CD4-positive, alpha-beta T cell (primary cell): ENCODE results near the gene KRTAP1-5. TPM values are rescaled to one million over a fixed set of nuclear protein-coding genes. Genes with fewer than 3 reads are reported as not detected.

Source experiments
- ATAC-seq: fragments of 200-7000 bp; cut with Tn5 transposase; one replicate; pipeline ENCODE4 v1.10.0; 2022; ENCODE audit warnings: mild to moderate bottlenecking; ENCODE audit not compliant: poor library complexity
- CTCF ChIA-PET: fragments of 350-600 bp; sonication (Branson Sonifier 250); formaldehyde crosslinking; loops from one replicate; lab custom pipeline; 2021; ENCODE audit warnings: antibody characterized with exemption, inconsistent platforms; lab: Charles Lee
- POLR2A ChIA-PET: fragments of 350-600 bp; sonication (Branson Sonifier 250); formaldehyde crosslinking; loops from one replicate; lab custom pipeline; 2021; ENCODE audit warnings: antibody characterized with exemption, inconsistent platforms; lab: Charles Lee
- DNase-seq, 14 experiments: peaks; one replicate each; pipeline ENCODE4 v3.0.0-alpha.2; 2013 to 2020; ENCODE audit warnings: mixed read lengths in 2 of 14
- H3K27ac ChIP-seq, 2 donors: one replicate each; pipeline versions ENCODE4 v1.5.1 to v1.7.0; 2013; ENCODE audit warnings: low read length in 2 of 2, low read depth in 1 of 2, mild to moderate bottlenecking in 1 of 2
- H3K27me3 ChIP-seq, 2 experiments: 1 replicate in 1 of 2; 2 replicates in 1 of 2; pipeline versions ENCODE4 v1.6.1 to v1.7.0; 2013; ENCODE audit warnings: low read length in 2 of 2, control low read depth in 1 of 2, mild to moderate bottlenecking in 1 of 2, moderate library complexity in 1 of 2; ENCODE audit not compliant: insufficient read depth in 2 of 2, control insufficient read depth in 1 of 2
- H3K36me3 ChIP-seq: one replicate; pipeline ENCODE4 v1.6.1; 2013; ENCODE audit warnings: low read length, control low read depth; ENCODE audit not compliant: insufficient read depth
- H3K4me1 ChIP-seq: one replicate; pipeline ENCODE4 v1.6.1; 2013; ENCODE audit warnings: low read length, control low read depth; ENCODE audit not compliant: insufficient read depth
- H3K4me3 ChIP-seq: one replicate; pipeline ENCODE4 v1.5.1; 2013; ENCODE audit warnings: mild to moderate bottlenecking, low read length, moderate library complexity
- H3K9me3 ChIP-seq, 2 experiments: 1 replicate in 1 of 2; 2 replicates in 1 of 2; pipeline versions ENCODE4 v1.6.1 to v1.7.0; 2013; ENCODE audit warnings: low read length in 2 of 2, mild to moderate bottlenecking in 2 of 2, control low read depth in 1 of 2, moderate library complexity in 1 of 2; ENCODE audit not compliant: control insufficient read depth in 1 of 2, insufficient read depth in 1 of 2
- H3K27ac Mint-ChIP-seq: one replicate; pipeline ENCODE4 v1.8.0; 2020; ENCODE audit warnings: mixed read lengths
- H3K27me3 Mint-ChIP-seq: one replicate; pipeline ENCODE4 v1.8.0; 2021; ENCODE audit warnings: mixed read lengths
- H3K36me3 Mint-ChIP-seq: one replicate; pipeline ENCODE4 v1.8.0; 2021; ENCODE audit warnings: low read depth, mixed read lengths
- H3K4me1 Mint-ChIP-seq: one replicate; pipeline ENCODE4 v1.8.0; 2021; ENCODE audit warnings: low read depth, mixed read lengths
- H3K4me3 Mint-ChIP-seq: one replicate; pipeline ENCODE4 v1.8.0; 2020; ENCODE audit warnings: mild to moderate bottlenecking, mixed read lengths
- H3K9me3 Mint-ChIP-seq: one replicate; pipeline ENCODE4 v1.8.0; 2020; ENCODE audit warnings: mixed read lengths
- intact Hi-C, 2 experiments: fragments of 100-400 bp; cut with DNase I in 1 of 2; cut with micrococcal nuclease in 1 of 2; formaldehyde crosslinking; loops; one replicate each; pipeline versions ENCODE4 v1.15.1 to v1.9.0; 2023 to 2025; cut with DNase I, micrococcal nuclease
- total RNA-seq, 174 experiments: library from RNA in 2 of 174; stranded (reverse) in 2 of 174; gene quantifications; one replicate each; pipeline ENCODE4 v1.2.3 and lab custom pipeline; 2021 to 2026
- TF ChIP-seq, protein P1 (sequence below): fragments of 200-600 bp; IDR thresholded peaks from one replicate; pipeline ENCODE4 v1.8.0; 2022; ENCODE audit warnings: antibody characterized with exemption, mild to moderate bottlenecking

KRTAP1-5 gene
- total RNA-seq, 2 experiments from 2014 or later, result not detected

DNA sequence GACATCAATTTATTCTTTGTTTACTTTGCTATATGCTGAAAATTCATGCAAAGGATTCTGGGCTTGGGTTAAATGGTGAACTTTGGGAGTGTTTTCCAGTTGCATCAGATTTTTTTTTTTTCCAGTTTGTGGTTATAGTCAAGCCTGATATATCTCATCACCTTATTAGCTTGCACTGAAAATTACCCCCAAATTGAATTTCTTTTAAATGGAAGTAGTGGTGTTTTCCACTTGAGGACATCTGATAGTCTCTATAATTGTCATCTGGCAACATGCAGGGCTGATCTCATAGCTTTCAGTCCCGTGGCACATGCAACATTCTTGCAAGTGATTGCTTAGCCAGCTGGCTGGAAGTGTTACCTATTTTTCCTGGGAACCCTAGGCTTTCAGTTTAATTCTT is 13.4 kb downstream of the KRTAP1-5 start:
- TF ChIP-seq, protein P1, sequence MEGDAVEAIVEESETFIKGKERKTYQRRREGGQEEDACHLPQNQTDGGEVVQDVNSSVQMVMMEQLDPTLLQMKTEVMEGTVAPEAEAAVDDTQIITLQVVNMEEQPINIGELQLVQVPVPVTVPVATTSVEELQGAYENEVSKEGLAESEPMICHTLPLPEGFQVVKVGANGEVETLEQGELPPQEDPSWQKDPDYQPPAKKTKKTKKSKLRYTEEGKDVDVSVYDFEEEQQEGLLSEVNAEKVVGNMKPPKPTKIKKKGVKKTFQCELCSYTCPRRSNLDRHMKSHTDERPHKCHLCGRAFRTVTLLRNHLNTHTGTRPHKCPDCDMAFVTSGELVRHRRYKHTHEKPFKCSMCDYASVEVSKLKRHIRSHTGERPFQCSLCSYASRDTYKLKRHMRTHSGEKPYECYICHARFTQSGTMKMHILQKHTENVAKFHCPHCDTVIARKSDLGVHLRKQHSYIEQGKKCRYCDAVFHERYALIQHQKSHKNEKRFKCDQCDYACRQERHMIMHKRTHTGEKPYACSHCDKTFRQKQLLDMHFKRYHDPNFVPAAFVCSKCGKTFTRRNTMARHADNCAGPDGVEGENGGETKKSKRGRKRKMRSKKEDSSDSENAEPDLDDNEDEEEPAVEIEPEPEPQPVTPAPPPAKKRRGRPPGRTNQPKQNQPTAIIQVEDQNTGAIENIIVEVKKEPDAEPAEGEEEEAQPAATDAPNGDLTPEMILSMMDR, result no peak
- Histone ChIP-seq H3K4me1 (no peaks in the 10 kb centered on the region), H3K36me3 (no peaks in the 10 kb centered on the region), H3K9me3 (no peaks in the 10 kb centered on the region), H3K4me3 (no peak overlapping the region), H3K27ac (no peak overlapping the region), H3K27me3 (no peaks in the 10 kb centered on the region)
- no peaks in the 10 kb centered on the region for H3K4me1 Mint-ChIP-seq
- DNase-seq, result no peak
- POLR2A ChIA-PET, result interaction anchor here (0.5 to 1.2 kb wide), 3 partner anchors 26 to 1727 kb away, joined by 3 read pairs; no protein-coding TSS in a partner anchor
- H3K4me3 Mint-ChIP-seq, result no peak overlapping the region
- ATAC-seq, result no peak
- H3K27me3 Mint-ChIP-seq, result peaks cover 4% of the 10 kb centered on the region
- no peaks in the 10 kb centered on the region for H3K9me3 Mint-ChIP-seq
- intact Hi-C loops, result no loop called here
- no peak overlapping the region for H3K27ac Mint-ChIP-seq
- CTCF ChIA-PET, result no interaction called here
- H3K36me3 Mint-ChIP-seq, result no peaks in the 10 kb centered on the region

DNA sequence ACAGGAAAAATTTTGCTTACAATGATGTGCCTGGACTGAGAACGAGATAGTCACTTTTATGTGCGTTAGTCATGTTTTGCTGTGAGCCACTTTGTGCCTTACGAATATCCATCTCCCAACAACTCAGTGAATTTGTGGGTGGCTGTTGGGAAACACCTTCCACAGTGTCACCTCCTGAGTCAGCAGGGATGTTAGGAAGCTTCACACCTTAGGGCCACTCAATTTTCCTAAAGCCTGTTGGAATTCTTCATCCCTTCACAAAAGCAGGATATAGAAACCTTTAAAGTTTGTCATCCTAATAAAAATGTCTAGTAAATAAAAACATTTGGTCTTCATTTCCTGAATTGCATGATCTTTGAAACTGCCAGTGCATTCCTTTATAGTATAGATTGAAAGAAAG is 13.8 kb downstream of the KRTAP1-5 start:
- peaks cover 4% of the 10 kb centered on the region for H3K27me3 Mint-ChIP-seq
- CTCF ChIA-PET, result no interaction called here
- H3K27ac Mint-ChIP-seq, result no peak overlapping the region
- Histone ChIP-seq H3K4me3 (no peak overlapping the region), H3K27me3 (no peaks in the 10 kb centered on the region), H3K36me3 (no peaks in the 10 kb centered on the region), H3K27ac (no peak overlapping the region), H3K4me1 (no peaks in the 10 kb centered on the region), H3K9me3 (no peaks in the 10 kb centered on the region)
- no peaks in the 10 kb centered on the region for H3K36me3 Mint-ChIP-seq
- no peak for ATAC-seq
- no peak overlapping the region for H3K4me3 Mint-ChIP-seq
- H3K4me1 Mint-ChIP-seq, result no peaks in the 10 kb centered on the region
- TF ChIP-seq, protein P1, result no peak
- intact Hi-C loops, result no loop called here
- H3K9me3 Mint-ChIP-seq, result no peaks in the 10 kb centered on the region
- POLR2A ChIA-PET, result interaction anchor here (0.6 kb wide), 1 partner anchor 26 kb away, joined by 3 read pairs; no protein-coding TSS in a partner anchor
- no peak for DNase-seq

DNA sequence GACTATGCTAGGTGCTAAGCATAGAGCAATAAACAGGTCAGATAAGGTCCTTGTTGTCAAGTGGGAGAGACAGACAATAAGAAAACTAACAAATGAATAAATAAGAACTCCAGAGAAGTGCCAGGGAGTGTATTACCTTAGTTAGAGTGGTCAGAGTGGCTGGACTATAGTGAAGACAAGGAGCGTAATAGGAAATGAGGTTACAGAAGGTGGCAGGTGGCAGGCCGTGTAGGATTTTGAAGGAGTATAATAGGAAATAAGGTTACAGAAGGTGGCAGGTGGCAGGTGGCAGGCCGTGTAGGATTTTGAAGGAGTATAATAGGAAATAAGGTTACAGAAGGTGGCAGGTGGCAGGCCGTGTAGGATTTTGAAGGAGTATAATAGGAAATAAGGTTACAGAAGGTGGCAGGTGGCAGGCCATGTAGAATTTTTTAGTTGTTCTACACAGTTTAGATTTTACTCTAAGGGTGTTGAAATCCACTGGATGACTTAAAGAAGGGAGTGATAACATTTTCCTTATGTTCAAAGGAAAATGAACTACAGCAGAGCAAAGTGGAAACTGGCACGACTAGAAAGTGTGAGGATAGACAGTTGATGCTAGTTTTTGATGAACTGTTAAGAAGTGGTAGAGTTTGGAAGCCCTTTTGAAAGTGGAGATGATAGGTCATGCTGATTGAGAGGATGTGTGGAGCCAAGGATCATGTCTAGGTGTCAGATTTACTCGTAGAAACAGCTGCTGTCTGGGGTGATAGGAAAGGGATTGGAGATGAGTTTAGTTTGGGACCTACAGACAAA is 14.5 kb downstream of the KRTAP1-5 start:
- Histone ChIP-seq H3K36me3 (no peaks in the 10 kb centered on the region), H3K27me3 (no peaks in the 10 kb centered on the region), H3K27ac (no peak overlapping the region), H3K4me3 (no peak overlapping the region), H3K4me1 (no peaks in the 10 kb centered on the region), H3K9me3 (no peaks in the 10 kb centered on the region)
- peaks cover 1% of the 10 kb centered on the region for H3K27me3 Mint-ChIP-seq
- no peaks in the 10 kb centered on the region for H3K9me3 Mint-ChIP-seq
- no peaks in the 10 kb centered on the region for H3K36me3 Mint-ChIP-seq
- ChIA-PET POLR2A (no interaction called here), CTCF (no interaction called here)
- H3K27ac Mint-ChIP-seq, result no peak overlapping the region
- TF ChIP-seq, protein P1, result no peak
- intact Hi-C loops, result no loop called here
- ATAC-seq, result no peak
- no peak for DNase-seq
- no peaks in the 10 kb centered on the region for H3K4me1 Mint-ChIP-seq
- no peak overlapping the region for H3K4me3 Mint-ChIP-seq
